HEK293 (cell line): ENCODE data around the gene RGS6.

Experiments
- CTCF ChIA-PET: fragments of 350-600 bp; formaldehyde crosslinking; extraction: SDS; loops from one replicate; lab custom pipeline; 2021; ENCODE audit warnings: antibody characterized with exemption; lab: Yijun Ruan, JAX
- POLR2A ChIA-PET: fragments of 300-600 bp; formaldehyde crosslinking; extraction: SDS; loops from one replicate; lab custom pipeline; 2020; ENCODE audit warnings: antibody characterized with exemption, inconsistent platforms; lab: Yijun Ruan, JAX
- H3K27ac ChIP-seq: fragments of 200-500 bp; sonication (Bioruptor generic); 2 replicates; pipeline ENCODE4 v1.5.1; 2014; ENCODE audit warnings: low read depth, low read length, control low read depth, inconsistent platforms; ENCODE audit errors: extremely low read depth
- H3K36me3 ChIP-seq, 2 experiments: fragments of 200-500 bp in 1 of 2; sonication (Bioruptor generic) in 1 of 2; 1 replicate in 1 of 2; 2 replicates in 1 of 2; pipeline ENCODE4 v1.5.1; 2014 to 2017; ENCODE audit warnings: inconsistent platforms in 2 of 2, low read length in 2 of 2; ENCODE audit not compliant: control insufficient read depth in 2 of 2, insufficient read depth in 1 of 2
- H3K4me1 ChIP-seq: fragments of 200-500 bp; sonication (Bioruptor generic); 2 replicates; pipeline ENCODE4 v1.5.1; 2014; ENCODE audit warnings: mild to moderate bottlenecking, low read length, inconsistent platforms; ENCODE audit not compliant: control insufficient read depth, insufficient read depth
- H3K4me3 ChIP-seq: 2 replicates; pipeline ENCODE4 v1.5.1; 2011; ENCODE audit warnings: low read depth, mild to moderate bottlenecking, control low read depth, low read length, moderate library complexity
- H3K9me3 ChIP-seq: fragments of 200-500 bp; sonication (Bioruptor generic); 2 replicates; pipeline ENCODE4 v1.5.1; 2014; ENCODE audit warnings: low read depth, low read length, inconsistent platforms; ENCODE audit not compliant: control insufficient read depth, insufficient read depth
- GLIS2 ChIP-seq: fragments of 450-650 bp; formaldehyde crosslinking; IDR thresholded peaks from 2 replicates; pipeline ENCODE4 v1.5.1; 2016; ENCODE audit warnings: missing biosample characterization, missing genetic modification characterization
- KLF9 ChIP-seq: fragments of 450-650 bp; formaldehyde crosslinking; IDR thresholded peaks from 2 replicates; pipeline ENCODE4 v1.5.1; 2016; ENCODE audit warnings: missing biosample characterization, missing genetic modification characterization, low read depth
- TSHZ1 ChIP-seq: fragments of 450-650 bp; formaldehyde crosslinking; IDR thresholded peaks from 2 replicates; pipeline ENCODE4 v1.5.1; 2016; ENCODE audit warnings: missing biosample characterization, missing genetic modification characterization, borderline replicate concordance
- ZBTB48 ChIP-seq: fragments of 450-650 bp; formaldehyde crosslinking; IDR thresholded peaks from 2 replicates; pipeline ENCODE4 v1.5.1; 2016; ENCODE audit warnings: missing biosample characterization, missing genetic modification characterization
- ZNF140 ChIP-seq: fragments of 450-650 bp; formaldehyde crosslinking; IDR thresholded peaks from 2 replicates; pipeline ENCODE4 v1.5.1; 2016; ENCODE audit warnings: missing biosample characterization, missing genetic modification characterization
- ZNF16 ChIP-seq: fragments of 450-650 bp; formaldehyde crosslinking; IDR thresholded peaks from 2 replicates; pipeline ENCODE4 v1.5.1; 2016; ENCODE audit warnings: low read depth, missing biosample characterization, missing genetic modification characterization
- ZNF239 ChIP-seq: fragments of 450-650 bp; formaldehyde crosslinking; IDR thresholded peaks from 2 replicates; pipeline ENCODE4 v1.5.1; 2016; ENCODE audit warnings: missing biosample characterization, missing genetic modification characterization
- ZNF274 ChIP-seq, 2 experiments: fragments of 200-500 bp in 1 of 2; fragments of 450-650 bp in 1 of 2; sonication (Bioruptor generic) in 1 of 2; formaldehyde crosslinking in 1 of 2; IDR thresholded peaks; 2 replicates each; pipeline versions ENCODE4 v1.5.1 to v1.6.1; 2014 to 2016; ENCODE audit warnings: borderline replicate concordance in 1 of 2, inconsistent platforms in 1 of 2, low read length in 1 of 2, missing biosample characterization in 1 of 2, missing genetic modification characterization in 1 of 2
- ZNF416 ChIP-seq: fragments of 450-650 bp; formaldehyde crosslinking; IDR thresholded peaks from 2 replicates; pipeline ENCODE4 v1.5.1; 2016; ENCODE audit warnings: missing biosample characterization, missing genetic modification characterization
- ZNF423 ChIP-seq: fragments of 450-650 bp; formaldehyde crosslinking; IDR thresholded peaks from 2 replicates; pipeline ENCODE4 v1.5.1; 2016; ENCODE audit warnings: missing biosample characterization, missing genetic modification characterization
- ZNF48 ChIP-seq: fragments of 450-650 bp; formaldehyde crosslinking; IDR thresholded peaks from 2 replicates; pipeline ENCODE4 v1.5.1; 2016; ENCODE audit warnings: missing biosample characterization, missing genetic modification characterization
- ZNF518A ChIP-seq: fragments of 450-650 bp; formaldehyde crosslinking; conservative IDR thresholded peaks from 2 replicates; pipeline ENCODE4 v1.5.1; 2016; ENCODE audit warnings: low read depth, missing biosample characterization, missing genetic modification characterization
- ZNF645 ChIP-seq: fragments of 450-650 bp; formaldehyde crosslinking; IDR thresholded peaks from 2 replicates; pipeline ENCODE4; 2016; ENCODE audit warnings: missing biosample characterization, missing genetic modification characterization
- ZNF664 ChIP-seq: fragments of 450-650 bp; formaldehyde crosslinking; IDR thresholded peaks from 2 replicates; pipeline ENCODE4 v1.5.1; 2016; ENCODE audit warnings: missing biosample characterization, missing genetic modification characterization
- TF ChIP-seq, protein P1 (sequence below): fragments of 450-650 bp; formaldehyde crosslinking; IDR thresholded peaks from 2 replicates; pipeline ENCODE4 v1.5.1; 2016; ENCODE audit warnings: missing biosample characterization, missing genetic modification characterization
- TF ChIP-seq, protein P2 (sequence below): fragments of 450-650 bp; formaldehyde crosslinking; IDR thresholded peaks from 2 replicates; pipeline ENCODE4 v1.5.1; 2016; ENCODE audit warnings: missing biosample characterization, missing genetic modification characterization
- TF ChIP-seq, protein P3 (sequence below): fragments of 450-650 bp; formaldehyde crosslinking; IDR thresholded peaks from 2 replicates; pipeline ENCODE4 v1.5.1; 2016; ENCODE audit warnings: missing biosample characterization, missing genetic modification characterization
- TF ChIP-seq, protein P4 (sequence below): fragments of 450-650 bp; formaldehyde crosslinking; IDR thresholded peaks from 2 replicates; pipeline ENCODE4 v1.5.1; 2016; ENCODE audit warnings: missing biosample characterization, missing genetic modification characterization

RGS6 gene

GRCh38 chr14:72514660-72515025, 582.4 kb downstream of the RGS6 start (continued):
- TF ChIP-seq, protein P1, sequence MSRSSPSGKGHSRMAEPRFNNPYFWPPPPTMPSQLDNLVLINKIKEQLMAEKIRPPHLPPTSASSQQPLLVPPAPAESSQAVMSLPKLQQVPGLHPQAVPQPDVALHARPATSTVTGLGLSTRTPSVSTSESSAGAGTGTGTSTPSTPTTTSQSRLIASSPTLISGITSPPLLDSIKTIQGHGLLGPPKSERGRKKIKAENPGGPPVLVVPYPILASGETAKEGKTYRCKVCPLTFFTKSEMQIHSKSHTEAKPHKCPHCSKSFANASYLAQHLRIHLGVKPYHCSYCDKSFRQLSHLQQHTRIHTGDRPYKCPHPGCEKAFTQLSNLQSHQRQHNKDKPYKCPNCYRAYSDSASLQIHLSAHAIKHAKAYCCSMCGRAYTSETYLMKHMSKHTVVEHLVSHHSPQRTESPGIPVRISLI = no peak
- TF ChIP-seq KLF9 (no peak), ZNF645 (no peak), TSHZ1 (no peak), ZNF48 (tag by site-specific recombination) (no peak), ZNF274 (IDR thresholded peaks at IDR 0.05; ENCODE audit: low read length) (no peak), ZNF274 (tag by site-specific recombination; IDR thresholded peaks at IDR 0.05; ENCODE audit: borderline replicate concordance) (no peak), ZNF423 (tag by site-specific recombination) (no peak), GLIS2 (tag by site-specific recombination) (no peak), ZNF239 (no peak), ZNF140 (tag by site-specific recombination) (no peak), ZNF16 (tag by site-specific recombination) (no peak), ZNF664 (no peak)
- TF ChIP-seq, protein P2, sequence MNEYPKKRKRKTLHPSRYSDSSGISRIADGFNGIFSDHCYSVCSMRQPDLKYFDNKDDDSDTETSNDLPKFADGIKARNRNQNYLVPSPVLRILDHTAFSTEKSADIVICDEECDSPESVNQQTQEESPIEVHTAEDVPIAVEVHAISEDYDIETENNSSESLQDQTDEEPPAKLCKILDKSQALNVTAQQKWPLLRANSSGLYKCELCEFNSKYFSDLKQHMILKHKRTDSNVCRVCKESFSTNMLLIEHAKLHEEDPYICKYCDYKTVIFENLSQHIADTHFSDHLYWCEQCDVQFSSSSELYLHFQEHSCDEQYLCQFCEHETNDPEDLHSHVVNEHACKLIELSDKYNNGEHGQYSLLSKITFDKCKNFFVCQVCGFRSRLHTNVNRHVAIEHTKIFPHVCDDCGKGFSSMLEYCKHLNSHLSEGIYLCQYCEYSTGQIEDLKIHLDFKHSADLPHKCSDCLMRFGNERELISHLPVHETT (tag by site-specific recombination) = no peak
- TF ChIP-seq, protein P3, sequence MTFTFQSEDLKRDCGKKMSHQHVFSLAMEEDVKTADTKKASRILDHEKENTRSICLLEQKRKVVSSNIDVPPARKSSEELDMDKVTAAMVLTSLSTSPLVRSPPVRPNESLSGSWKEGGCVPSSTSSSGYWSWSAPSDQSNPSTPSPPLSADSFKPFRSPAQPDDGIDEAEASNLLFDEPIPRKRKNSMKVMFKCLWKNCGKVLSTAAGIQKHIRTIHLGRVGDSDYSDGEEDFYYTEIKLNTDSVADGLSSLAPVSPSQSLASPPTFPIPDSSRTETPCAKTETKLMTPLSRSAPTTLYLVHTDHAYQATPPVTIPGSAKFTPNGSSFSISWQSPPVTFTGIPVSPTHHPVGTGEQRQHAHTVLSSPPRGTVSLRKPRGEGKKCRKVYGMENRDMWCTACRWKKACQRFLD = no peak
- TF ChIP-seq, protein P4, sequence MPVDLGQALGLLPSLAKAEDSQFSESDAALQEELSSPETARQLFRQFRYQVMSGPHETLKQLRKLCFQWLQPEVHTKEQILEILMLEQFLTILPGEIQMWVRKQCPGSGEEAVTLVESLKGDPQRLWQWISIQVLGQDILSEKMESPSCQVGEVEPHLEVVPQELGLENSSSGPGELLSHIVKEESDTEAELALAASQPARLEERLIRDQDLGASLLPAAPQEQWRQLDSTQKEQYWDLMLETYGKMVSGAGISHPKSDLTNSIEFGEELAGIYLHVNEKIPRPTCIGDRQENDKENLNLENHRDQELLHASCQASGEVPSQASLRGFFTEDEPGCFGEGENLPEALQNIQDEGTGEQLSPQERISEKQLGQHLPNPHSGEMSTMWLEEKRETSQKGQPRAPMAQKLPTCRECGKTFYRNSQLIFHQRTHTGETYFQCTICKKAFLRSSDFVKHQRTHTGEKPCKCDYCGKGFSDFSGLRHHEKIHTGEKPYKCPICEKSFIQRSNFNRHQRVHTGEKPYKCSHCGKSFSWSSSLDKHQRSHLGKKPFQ (tag by site-specific recombination) = no peak

- H3K4me1 ChIP-seq = no peaks in the 10 kb centered on the region
- no peaks in the 10 kb centered on the region for H3K36me3 ChIP-seq
- H3K9me3 ChIP-seq = no peaks in the 10 kb centered on the region
- no peak overlapping the region for H3K4me3 ChIP-seq
- POLR2A ChIA-PET = no interaction called here
- CTCF ChIA-PET = interaction anchor here (0.6 to 8.8 kb wide), 15 partner anchors 10 to 1252 kb away, joined by 3 to 158 read pairs (median 5); no protein-coding TSS in a partner anchor
- H3K27ac ChIP-seq = no peak overlapping the region
- no peak for TF ChIP-seq ZNF518A
- no peak for TF ChIP-seq ZBTB48 (tag by site-specific recombination)
- TF ChIP-seq ZNF416 (tag by site-specific recombination) = no peak
Measured at GRCh38 chr14:72515779-72516770, 583.8 kb downstream of the RGS6 start.
